ENCODE results near the gene SCARF2.

Gene SCARF2

GRCh38 chr22:20408891-20409290 is 28.7 kb downstream of the SCARF2 start:
- DNase-seq, result no peak

DNA sequence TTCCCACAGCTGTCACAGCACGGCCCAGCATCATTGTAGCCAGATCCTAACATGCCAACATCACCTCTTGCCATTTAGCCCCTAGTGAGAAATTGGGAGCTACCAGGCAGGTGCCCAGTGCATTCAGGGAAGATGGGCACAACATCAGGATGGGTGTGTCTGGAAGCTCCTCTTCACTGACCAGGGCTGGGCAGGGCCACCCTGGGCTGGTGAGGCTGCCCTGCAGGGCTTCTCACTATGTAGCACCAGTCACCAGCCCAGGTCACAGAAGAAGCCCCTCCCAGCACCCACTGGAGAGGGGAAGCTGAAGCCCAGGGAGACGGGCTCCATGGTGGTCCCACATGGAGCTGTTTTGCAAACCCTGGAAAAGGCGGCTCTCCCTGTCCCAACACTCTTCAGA is 29.8 kb downstream of the SCARF2 start:
- DNase-seq, result no peak

GRCh38 chr22:20406686-20407408 is 30.8 kb downstream of the SCARF2 start:
- no peak for DNase-seq

- no peak for DNase-seq
Measured at GRCh38 chr22:20405931-20406685, 31.5 kb downstream of the SCARF2 start.

GRCh38 chr22:20405291-20405930 is 32.2 kb downstream of the SCARF2 start:
- no peak for DNase-seq

DNA sequence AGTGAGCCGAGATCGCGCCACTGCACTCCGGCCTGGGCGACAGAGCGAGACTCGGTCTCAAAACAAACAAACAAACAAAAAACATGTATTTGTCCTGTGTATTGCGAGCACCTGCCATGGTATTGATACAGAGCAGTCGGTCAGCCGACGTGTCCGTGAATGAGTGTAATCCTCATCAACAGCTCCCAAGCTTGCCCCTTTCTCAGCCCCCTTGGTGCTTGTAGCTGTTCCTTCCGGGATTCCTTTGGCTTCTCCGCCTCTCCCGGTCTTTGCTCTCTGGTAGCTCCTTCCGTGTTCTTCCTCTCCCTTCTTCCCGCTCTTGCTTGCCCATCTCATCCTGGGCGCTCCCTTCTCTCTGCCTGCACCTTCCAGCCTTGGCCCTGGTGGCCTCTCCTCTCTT is 32.7 kb downstream of the SCARF2 start:
- DNase-seq, result no peak

GRCh38 chr22:20403779-20404140 is 33.9 kb downstream of the SCARF2 start:
- DNase-seq, result no peak

DNA sequence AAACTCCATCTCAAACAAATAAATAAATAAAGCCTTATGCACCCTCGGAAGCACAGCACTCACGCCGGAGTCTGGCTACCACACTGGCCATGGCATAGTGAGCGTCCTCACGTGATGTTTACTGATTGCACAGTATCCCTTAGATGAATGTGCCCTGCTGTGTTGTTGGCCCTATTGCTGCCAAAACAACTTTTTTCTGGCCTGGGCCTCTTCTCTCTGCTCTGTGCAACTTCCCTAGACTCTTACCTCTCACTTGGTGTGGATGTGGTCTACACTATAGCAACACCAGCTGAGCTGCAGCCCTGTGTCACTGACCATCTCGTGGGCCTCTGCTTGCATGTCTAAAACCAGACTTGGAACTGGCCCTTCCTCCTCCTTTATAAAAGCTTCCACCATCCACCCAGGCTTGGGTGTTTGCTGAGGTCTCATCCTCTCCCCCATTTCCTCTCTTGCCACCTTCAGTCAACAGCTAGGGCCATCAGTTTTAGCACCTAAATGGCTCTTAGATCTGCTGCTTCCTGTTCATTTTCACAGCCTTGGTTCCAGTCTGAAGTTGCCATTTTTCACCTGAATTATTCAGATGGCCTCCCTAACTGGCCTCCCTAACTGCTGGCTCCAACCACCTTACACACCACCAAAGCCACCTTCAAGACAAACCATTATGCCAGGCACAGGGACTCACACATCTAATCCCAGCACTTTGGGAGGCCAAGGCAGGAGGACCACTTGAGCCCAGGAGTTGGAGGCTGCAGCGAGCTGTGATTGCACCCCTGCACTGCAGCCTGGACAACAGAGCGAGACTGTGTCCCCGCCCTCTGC is 34.5 kb downstream of the SCARF2 start:
- no peak for DNase-seq

- DNase-seq, result no peak
Measured at GRCh38 chr22:20401376-20402014, 36.1 kb downstream of the SCARF2 start.

DNA sequence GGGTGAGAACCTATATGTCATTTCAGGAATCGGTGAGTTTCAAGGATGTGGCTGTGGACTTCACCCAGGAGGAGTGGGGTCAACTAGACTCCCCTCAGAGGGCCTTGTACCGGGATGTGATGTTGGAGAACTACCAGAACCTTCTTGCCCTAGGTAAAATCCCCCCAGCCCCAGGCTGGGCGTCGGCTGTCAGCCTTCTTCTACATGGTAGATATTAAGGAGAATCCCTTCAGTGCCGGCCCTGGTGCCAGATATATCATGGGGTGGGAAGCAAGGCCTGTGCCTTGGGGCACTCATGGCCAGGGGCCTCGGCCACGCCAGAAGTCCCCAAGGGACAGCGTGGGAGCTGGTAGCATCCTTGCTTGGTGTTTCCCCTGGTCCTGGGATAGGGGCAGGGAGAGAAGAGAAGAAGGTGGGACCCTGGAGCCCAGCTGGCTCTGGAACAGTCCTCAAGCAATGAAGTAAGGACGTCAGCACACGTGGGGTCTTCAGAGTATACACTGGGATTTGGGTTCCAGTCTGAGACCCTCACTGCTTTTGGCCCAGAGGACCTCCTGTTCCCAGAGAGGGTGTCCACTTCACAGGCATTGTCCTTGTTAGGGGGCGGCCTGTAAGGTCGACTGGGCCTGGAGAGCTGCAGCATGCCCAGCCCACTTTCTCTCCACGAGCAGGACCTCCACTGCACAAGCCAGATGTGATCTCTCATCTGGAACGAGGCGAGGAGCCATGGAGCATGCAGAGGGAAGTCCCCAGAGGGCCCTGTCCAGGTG is 36.8 kb downstream of the SCARF2 start:
- DNase-seq, result no peak

DNA sequence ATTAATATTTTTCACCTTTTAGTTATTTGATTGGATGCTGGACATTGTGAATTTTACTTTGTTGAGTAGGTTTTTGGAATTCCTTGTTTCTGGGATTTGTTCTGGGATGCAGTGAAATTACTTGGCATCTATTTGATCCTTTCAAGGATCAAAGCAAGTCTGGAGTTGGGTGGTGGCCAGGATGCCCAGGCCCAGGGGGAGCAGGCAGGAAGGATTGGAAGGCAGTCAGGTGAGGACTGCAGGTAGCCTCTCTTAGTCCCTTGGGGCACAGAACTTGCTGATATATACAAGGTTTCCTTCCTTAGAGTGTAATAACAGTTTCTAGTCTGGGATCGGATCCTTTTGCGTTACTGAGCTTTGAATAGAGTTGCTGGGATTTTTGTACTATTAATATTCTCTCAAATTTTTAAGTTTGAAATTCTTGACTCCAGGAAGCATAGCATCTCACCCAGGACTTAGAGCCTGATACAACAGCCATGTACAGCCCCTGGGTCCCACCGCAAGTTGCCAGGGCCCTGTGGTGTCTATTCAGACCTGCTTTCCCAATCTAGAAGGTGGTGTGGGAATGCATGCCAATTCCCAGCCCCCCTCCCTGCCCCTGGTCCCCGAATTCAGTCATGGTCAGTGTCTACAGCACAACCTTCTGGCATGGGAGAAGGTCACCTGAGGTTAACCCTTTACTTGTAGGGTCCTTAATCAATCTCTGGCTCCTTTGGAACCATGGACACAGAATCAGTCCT is 37.6 kb downstream of the SCARF2 start:
- DNase-seq, result no peak

- DNase-seq, result no peak
Measured at GRCh38 chr22:20398420-20398819, 39.2 kb downstream of the SCARF2 start.

DNA sequence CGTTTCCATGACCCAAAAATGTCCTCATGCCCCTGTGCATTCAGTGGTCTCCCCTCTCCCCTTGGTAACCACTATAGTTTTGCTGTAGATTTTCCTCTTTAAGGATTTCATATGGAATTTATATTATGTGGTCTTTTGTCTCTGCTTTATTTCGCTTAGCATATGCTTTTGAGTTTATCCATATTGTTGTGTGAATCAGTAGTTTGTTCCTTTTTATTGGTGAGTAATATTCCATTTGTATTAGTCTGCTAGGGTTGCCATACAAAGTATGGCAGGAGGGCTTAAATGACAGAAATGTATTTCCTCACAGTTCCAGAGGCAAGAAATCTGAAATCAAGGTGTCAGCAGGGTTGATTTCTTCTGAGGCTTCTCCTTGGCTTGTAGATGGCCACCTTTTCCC is 40.1 kb downstream of the SCARF2 start:
- DNase-seq, result no peak

GRCh38 chr22:20396639-20397038 is 41.0 kb downstream of the SCARF2 start:
- no peak for DNase-seq

GRCh38 chr22:20395907-20396287 is 41.7 kb downstream of the SCARF2 start:
- DNase-seq, result no peak

DNA sequence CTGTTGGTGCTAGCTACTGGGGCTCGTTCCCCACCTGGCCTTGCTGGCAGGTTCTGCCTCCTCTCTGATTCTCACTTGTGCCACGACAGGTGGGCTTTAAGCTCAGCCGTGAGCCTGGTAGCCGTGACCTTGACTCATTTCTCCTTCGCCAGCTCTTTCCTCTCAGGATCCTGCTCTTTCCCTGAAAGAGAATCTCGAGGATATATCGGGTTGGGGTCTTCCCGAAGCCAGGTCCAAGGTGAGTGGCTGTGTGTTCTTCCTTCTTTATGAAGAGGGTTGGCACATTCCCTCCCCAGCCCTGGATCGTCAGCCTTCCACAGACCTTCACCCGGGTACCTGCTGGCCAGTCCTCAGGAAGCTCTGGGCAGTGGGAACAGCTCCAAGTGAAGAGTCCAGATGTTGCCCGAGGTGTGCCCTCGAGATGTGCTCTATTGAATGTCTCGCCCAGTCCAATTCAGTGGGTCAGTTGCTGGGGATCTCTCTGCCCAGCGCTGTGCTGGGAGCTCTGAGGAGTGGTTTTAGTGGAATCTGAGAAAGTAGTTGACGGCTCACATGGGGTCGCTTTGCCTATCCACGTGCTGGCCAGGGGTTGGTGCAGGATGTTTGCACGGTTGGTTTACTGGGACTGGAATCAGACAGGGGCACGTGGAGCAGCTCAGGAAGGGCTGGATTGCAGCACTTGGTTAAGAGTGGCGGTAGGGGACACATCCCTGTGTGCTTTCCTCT is 42.3 kb downstream of the SCARF2 start:
- DNase-seq, result no peak

DNA sequence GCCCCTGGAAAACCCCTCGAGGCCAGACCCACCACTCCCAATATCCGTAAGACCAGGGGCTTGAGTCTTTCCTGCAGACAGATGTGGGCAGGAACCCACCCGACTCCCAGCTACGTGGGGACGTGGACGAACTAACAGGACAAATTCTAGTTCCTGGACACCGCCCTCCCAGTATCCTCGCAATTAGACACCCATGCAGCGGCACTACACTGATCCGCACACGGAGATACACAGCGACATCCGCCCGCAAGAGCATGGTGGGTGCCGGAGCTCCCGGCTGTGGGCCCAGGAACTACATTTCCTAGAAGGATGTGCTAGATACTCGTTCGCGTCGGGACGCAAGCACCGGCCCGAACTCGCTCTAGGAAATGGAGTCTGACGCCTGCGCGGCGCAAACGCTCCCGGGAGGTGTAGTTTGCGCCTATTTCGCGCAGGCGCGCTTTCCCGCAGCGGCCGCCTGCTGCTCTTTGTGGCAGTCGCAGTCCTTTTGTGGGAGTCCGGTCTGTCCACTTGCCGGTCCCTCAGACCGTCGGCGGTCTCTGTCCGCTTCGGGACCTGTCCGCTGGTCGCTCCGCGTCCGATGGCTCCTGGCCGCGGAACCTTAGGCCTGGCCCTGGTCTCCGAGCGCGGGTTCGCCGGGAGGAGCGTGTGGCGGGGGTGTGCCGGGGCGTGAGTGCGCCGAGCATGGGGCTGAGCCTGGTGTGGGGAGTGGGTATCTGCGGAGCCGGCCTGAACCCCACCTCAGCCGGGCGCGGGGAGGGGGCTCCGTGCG is 43.7 kb downstream of the SCARF2 start, which contains the start of gene ZNF74:
ZNF74 (plus strand) TSS at position 447 of the 772 bp plus-strand sequence. CDS start 478 bp downstream, outside the sequence.
- DNase-seq, result peak; percentile 87 to 89

DNA sequence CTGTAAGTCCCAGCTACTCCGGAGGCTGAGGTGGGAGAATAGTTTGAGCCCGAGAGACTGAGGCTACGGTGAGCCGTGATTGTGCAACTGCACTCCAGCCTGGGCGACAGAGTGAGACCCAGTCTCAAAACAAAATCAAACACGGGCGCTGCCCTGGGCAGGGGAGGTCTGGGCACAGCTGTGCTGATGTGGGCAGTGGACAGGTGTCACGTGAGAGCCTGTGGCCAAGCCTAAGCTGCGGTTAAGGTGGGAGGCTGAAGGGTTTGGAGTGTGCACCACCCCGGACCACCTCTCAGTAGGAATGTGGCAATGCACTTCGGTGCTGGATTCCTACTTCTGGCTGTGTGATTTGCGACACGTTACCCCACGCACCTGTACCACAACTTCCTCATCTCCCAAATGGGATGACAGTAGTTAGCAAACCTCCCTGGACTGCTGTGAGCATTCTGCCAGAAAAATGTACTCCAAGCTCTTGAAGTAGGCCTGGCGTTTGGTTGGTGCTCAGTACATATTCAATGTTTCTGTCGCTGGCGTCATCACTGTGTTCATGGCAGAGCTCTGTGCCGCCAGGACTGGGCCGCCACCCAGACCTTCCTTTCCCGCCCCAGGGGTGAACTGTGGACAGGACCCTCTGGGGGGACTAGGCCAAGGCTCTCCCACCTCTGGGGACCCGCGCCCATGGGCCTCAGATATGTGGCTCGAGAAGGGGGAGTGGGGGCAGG is 44.5 kb downstream of the SCARF2 start:
- no peak for DNase-seq
